VCaP (cell line): ENCODE results near the gene TIMM22.

ENCODE experiments used
- H3K27ac ChIP-seq: fragments of 450-650 bp; 2 replicates; pipeline ENCODE4 v1.5.1; 2017
- CTCF ChIP-seq: fragments of 450-650 bp; conservative IDR thresholded peaks from 2 replicates; pipeline ENCODE4 v1.5.1; 2017; ENCODE audit warnings: mild to moderate bottlenecking, moderate library complexity

The TIMM22 gene

GRCh38 chr17:1029196-1029921 lies 32.4 kb downstream of the TIMM22 start:
- H3K27ac ChIP-seq, result peak overlapping the region; percentile 79; the same call in 1 of the 2 replicates
- TF ChIP-seq CTCF, result no peak

- H3K27ac ChIP-seq, result peak overlapping the region; percentile 79
- no peak for TF ChIP-seq CTCF
Observed at GRCh38 chr17:1029922-1030644, 33.2 kb downstream of the TIMM22 start.

GRCh38 chr17:1030684-1031532 lies 34.0 kb downstream of the TIMM22 start:
- H3K27ac ChIP-seq, result peak overlapping the region; percentile 79
- no peak for TF ChIP-seq CTCF

GRCh38 chr17:1031711-1032110 lies 34.8 kb downstream of the TIMM22 start:
- H3K27ac ChIP-seq, result peak overlapping the region; percentile 79; the same call in 1 of the 2 replicates
- TF ChIP-seq CTCF, result no peak

GRCh38 chr17:1032391-1032790 lies 35.5 kb downstream of the TIMM22 start:
- TF ChIP-seq CTCF, result no peak
- no peak overlapping the region for H3K27ac ChIP-seq

GRCh38 chr17:1033503-1033902 lies 36.6 kb downstream of the TIMM22 start:
- no peak for TF ChIP-seq CTCF
- H3K27ac ChIP-seq, result no peak overlapping the region

GRCh38 chr17:1034652-1035210 lies 37.8 kb downstream of the TIMM22 start:
- H3K27ac ChIP-seq, result no peak overlapping the region
- TF ChIP-seq CTCF, result no peak
